Lower leg skin (tissue), 3 donors: ENCODE measurements around the gene GJA9.

Experiments
- CTCF ChIP-seq, 3 donors: fragments of 450-650 bp; IDR thresholded peaks; one replicate each; pipeline ENCODE4 v1.5.1; 2016; ENCODE audit warnings: antibody characterized with exemption in 3 of 3, mild to moderate bottlenecking in 3 of 3, moderate library complexity in 2 of 3
- POLR2A ChIP-seq, 2 donors: fragments of 450-650 bp; IDR thresholded peaks; one replicate each; pipeline ENCODE4 v1.6.1; 2016 to 2017; ENCODE audit warnings: antibody characterized with exemption in 2 of 2, mild to moderate bottlenecking in 1 of 2, moderate library complexity in 1 of 2

GRCh38 chr1:38896169-38896568 lies 14.8 kb upstream of the GJA9 start:
- TF ChIP-seq CTCF (IDR thresholded peaks at IDR 0.05) (no peak), POLR2A (IDR thresholded peaks at IDR 0.05) (no peak)
